GM12878 (cell line): Measurements from ENCODE around the gene ZNF530. TPM values are rescaled to one million over a fixed set of nuclear protein-coding genes. Genes with fewer than 3 reads are reported as not detected.

Experiments
- BCL11A ChIP-seq: IDR thresholded peaks from 2 replicates; pipeline ENCODE4 v1.6.1; 2011; ENCODE audit warnings: low read depth, low read length
- CTCF ChIP-seq, 3 experiments: IDR thresholded peaks in 2 of 3; conservative IDR thresholded peaks in 1 of 3; 2 replicates each; pipeline ENCODE4 v1.5.1; 2011; ENCODE audit warnings: low read depth in 3 of 3, low read length in 3 of 3, mild to moderate bottlenecking in 3 of 3, control low read depth in 2 of 3, moderate library complexity in 2 of 3, inconsistent platforms in 1 of 3, mixed read lengths in 1 of 3; ENCODE audit not compliant: control insufficient read depth in 2 of 3, insufficient read depth in 1 of 3; ENCODE audit errors: extremely low read depth in 1 of 3
- EGR1 ChIP-seq, 2 experiments: IDR thresholded peaks; 1 replicate in 1 of 2; 2 replicates in 1 of 2; pipeline ENCODE4 v1.6.1; 2011 to 2012; ENCODE audit warnings: low read depth in 2 of 2, low read length in 2 of 2, borderline replicate concordance in 1 of 2, mild to moderate bottlenecking in 1 of 2, moderate library complexity in 1 of 2
- FOS ChIP-seq: IDR thresholded peaks from 3 replicates; pipeline ENCODE4 v1.6.1; 2011; ENCODE audit warnings: borderline replicate concordance; ENCODE audit not compliant: insufficient read length; ENCODE audit errors: extremely low read depth
- HCFC1 ChIP-seq: fragments of 150-350 bp; IDR thresholded peaks from 2 replicates; pipeline ENCODE4 v1.6.1; 2014; ENCODE audit warnings: low read length
- HSF1 ChIP-seq: fragments of 150-350 bp; IDR thresholded peaks from 2 replicates; pipeline ENCODE4 v1.6.1; 2014; ENCODE audit warnings: mild to moderate bottlenecking, low read depth, low read length
- IRF4 ChIP-seq: IDR thresholded peaks from 2 replicates; pipeline ENCODE4 v1.6.1; 2011; ENCODE audit warnings: low read depth, low read length
- JUNB ChIP-seq: IDR thresholded peaks from 2 replicates; pipeline ENCODE4 v1.6.1; 2016; ENCODE audit warnings: antibody characterized with exemption, mild to moderate bottlenecking
- KLF5 ChIP-seq: fragments of 450-650 bp; IDR thresholded peaks from 2 replicates; pipeline ENCODE4 v1.6.1; 2014; ENCODE audit warnings: mild to moderate bottlenecking; ENCODE audit not compliant: partially characterized antibody
- MTA3 ChIP-seq: IDR thresholded peaks from 2 replicates; pipeline ENCODE4 v1.6.1; 2012; ENCODE audit warnings: low read length, inconsistent platforms, borderline replicate concordance
- NRF1 ChIP-seq: conservative IDR thresholded peaks from 2 replicates; pipeline ENCODE4 v1.6.1; 2011; ENCODE audit warnings: mild to moderate bottlenecking, low read depth, low read length, improper control_type of control experiment
- RAD21 ChIP-seq: IDR thresholded peaks from 2 replicates; pipeline ENCODE4 v1.6.1; 2011; ENCODE audit warnings: mild to moderate bottlenecking, low read depth, low read length, moderate library complexity; ENCODE audit not compliant: insufficient read depth
- RUNX3 ChIP-seq: IDR thresholded peaks from 2 replicates; pipeline ENCODE4 v1.6.1; 2012; ENCODE audit warnings: low read length, inconsistent platforms
- SKIL ChIP-seq: fragments of 450-650 bp; IDR thresholded peaks from 2 replicates; pipeline ENCODE4 v1.6.1; 2017; ENCODE audit warnings: mild to moderate bottlenecking, low read depth, inconsistent platforms; ENCODE audit not compliant: poor library complexity, severe bottlenecking
- SMARCA5 ChIP-seq: fragments of 450-650 bp; IDR thresholded peaks from 2 replicates; pipeline ENCODE4 v1.6.1; 2017; ENCODE audit warnings: mild to moderate bottlenecking
- SREBF2 ChIP-seq: IDR thresholded peaks from 2 replicates; pipeline ENCODE4 v1.6.1; 2012; ENCODE audit warnings: mild to moderate bottlenecking, low read length
- TARDBP ChIP-seq: IDR thresholded peaks from 2 replicates; pipeline ENCODE4 v1.6.1; 2016; ENCODE audit warnings: borderline replicate concordance
- TCF3 ChIP-seq: IDR thresholded peaks from 2 replicates; pipeline ENCODE4 v1.6.1; 2012; ENCODE audit warnings: low read depth, mild to moderate bottlenecking, low read length, borderline replicate concordance; ENCODE audit not compliant: insufficient read depth
- ZNF24 ChIP-seq: fragments of 450-650 bp; IDR thresholded peaks from 2 replicates; pipeline ENCODE4 v1.6.1; 2017; ENCODE audit warnings: antibody characterized with exemption, mild to moderate bottlenecking
- polyA plus RNA-seq, 11 experiments: library from polyadenylated mRNA; depleted of rRNA in 4 of 11; unstranded in 6 of 11; stranded (reverse) in 5 of 11; fragments of >200 nt; fragmentation: Nextera tagmentation in 4 of 11; fragmentation: Illumina TruSeq in 1 of 11; extraction: Ambion mirVana in 4 of 11; extraction: Trizol in 1 of 11; gene quantifications; 1 replicate in 1 of 11; 2 replicates in 10 of 11; pipeline versions ENCODE4 v1.2.1 to v1.2.3, GENCODE V29; 2011 to 2016; ENCODE audit warnings: inconsistent platforms in 2 of 11, missing spikeins in 2 of 11, low read depth in 1 of 11
- total RNA-seq, 4 experiments: library from RNA; depleted of rRNA in 3 of 4; stranded (reverse); fragments of >200 nt in 3 of 4; fragmentation: Illumina TruSeq in 1 of 4; extraction: Trizol in 1 of 4; gene quantifications; 2 replicates each; pipeline versions ENCODE4 v1.2.1 to v1.2.3, GENCODE V29; 2013 to 2021
- TF ChIP-seq, protein P1 (sequence below): IDR thresholded peaks from 2 replicates; pipeline ENCODE4 v1.6.1; 2012; ENCODE audit warnings: improper control_type of control experiment, low read depth, low read length; ENCODE audit not compliant: insufficient replicate concordance

The ZNF530 gene
- total and polyA plus RNA-seq, 10 of the 15 experiments (the other 5 are each of a cell fraction or from before 2014, with no cell fraction given), result 1.9 to 9.3 (median 6.6) TPM

GRCh38 chr19:57578487-57579205 lies 21.0 kb upstream of the ZNF530 start, which contains the start of gene ZNF416 (continued):
- no peak for TF ChIP-seq BCL11A
- TF ChIP-seq NRF1, result no peak
- TF ChIP-seq HSF1, result no peak
- no peak for TF ChIP-seq SKIL
- TF ChIP-seq, protein P1, sequence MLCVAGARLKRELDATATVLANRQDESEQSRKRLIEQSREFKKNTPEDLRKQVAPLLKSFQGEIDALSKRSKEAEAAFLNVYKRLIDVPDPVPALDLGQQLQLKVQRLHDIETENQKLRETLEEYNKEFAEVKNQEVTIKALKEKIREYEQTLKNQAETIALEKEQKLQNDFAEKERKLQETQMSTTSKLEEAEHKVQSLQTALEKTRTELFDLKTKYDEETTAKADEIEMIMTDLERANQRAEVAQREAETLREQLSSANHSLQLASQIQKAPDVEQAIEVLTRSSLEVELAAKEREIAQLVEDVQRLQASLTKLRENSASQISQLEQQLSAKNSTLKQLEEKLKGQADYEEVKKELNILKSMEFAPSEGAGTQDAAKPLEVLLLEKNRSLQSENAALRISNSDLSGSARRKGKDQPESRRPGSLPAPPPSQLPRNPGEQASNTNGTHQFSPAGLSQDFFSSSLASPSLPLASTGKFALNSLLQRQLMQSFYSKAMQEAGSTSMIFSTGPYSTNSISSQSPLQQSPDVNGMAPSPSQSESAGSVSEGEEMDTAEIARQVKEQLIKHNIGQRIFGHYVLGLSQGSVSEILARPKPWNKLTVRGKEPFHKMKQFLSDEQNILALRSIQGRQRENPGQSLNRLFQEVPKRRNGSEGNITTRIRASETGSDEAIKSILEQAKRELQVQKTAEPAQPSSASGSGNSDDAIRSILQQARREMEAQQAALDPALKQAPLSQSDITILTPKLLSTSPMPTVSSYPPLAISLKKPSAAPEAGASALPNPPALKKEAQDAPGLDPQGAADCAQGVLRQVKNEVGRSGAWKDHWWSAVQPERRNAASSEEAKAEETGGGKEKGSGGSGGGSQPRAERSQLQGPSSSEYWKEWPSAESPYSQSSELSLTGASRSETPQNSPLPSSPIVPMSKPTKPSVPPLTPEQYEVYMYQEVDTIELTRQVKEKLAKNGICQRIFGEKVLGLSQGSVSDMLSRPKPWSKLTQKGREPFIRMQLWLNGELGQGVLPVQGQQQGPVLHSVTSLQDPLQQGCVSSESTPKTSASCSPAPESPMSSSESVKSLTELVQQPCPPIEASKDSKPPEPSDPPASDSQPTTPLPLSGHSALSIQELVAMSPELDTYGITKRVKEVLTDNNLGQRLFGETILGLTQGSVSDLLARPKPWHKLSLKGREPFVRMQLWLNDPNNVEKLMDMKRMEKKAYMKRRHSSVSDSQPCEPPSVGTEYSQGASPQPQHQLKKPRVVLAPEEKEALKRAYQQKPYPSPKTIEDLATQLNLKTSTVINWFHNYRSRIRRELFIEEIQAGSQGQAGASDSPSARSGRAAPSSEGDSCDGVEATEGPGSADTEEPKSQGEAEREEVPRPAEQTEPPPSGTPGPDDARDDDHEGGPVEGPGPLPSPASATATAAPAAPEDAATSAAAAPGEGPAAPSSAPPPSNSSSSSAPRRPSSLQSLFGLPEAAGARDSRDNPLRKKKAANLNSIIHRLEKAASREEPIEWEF, result no peak
- TF ChIP-seq IRF4, result no peak
- no peak for TF ChIP-seq JUNB
- TF ChIP-seq MTA3, result no peak
- TF ChIP-seq CTCF (IDR thresholded peaks at IDR 0.05 in 2 of 3, conservative IDR thresholded peaks at IDR 0.05 in 1 of 3; ENCODE audit: control insufficient read depth in 2 of 3, extremely low read depth in 1 of 3, insufficient read depth in 1 of 3, low read depth in 3 of 3, low read length in 3 of 3), result peak in 2 of 3 experiments; percentile 20 to 38; a peak in 2 of 6 replicates
- TF ChIP-seq RAD21, result peak; percentile 15; the same call in 1 of the 2 replicates
- TF ChIP-seq TCF3, result no peak
- TF ChIP-seq ZNF24, result no peak
- peak; percentile 29 for TF ChIP-seq FOS
- TF ChIP-seq EGR1 (IDR thresholded peaks at IDR 0.05; ENCODE audit: borderline replicate concordance in 1 of 2, low read depth in 2 of 2, low read length in 2 of 2), result no peak
- 0 out of 2 replicates have a peak, but pooled peaks have one; percentile 16 for TF ChIP-seq RUNX3
- 0 out of 2 replicates have a peak, but pooled peaks have one; percentile 31 for TF ChIP-seq SREBF2
- TF ChIP-seq KLF5, result peak; percentile 35
- no peak for TF ChIP-seq SMARCA5
- TF ChIP-seq HCFC1, result peak; percentile 91
- no peak for TF ChIP-seq TARDBP
